SK-N-SH (cell line): ENCODE measurements around the gene NKD1. TPM values are rescaled to one million over a fixed set of nuclear protein-coding genes. Genes with fewer than 3 reads are reported as not detected.
A peak's percentile ranks its signal among the peaks of the same experiment; 100 is the strongest.

Experiments
- CTCF ChIA-PET: fragments of 300-600, 350-600 bp; formaldehyde crosslinking; extraction: SDS; loops from one replicate; lab custom pipeline; 2021; lab: Yijun Ruan, JAX
- POLR2A ChIA-PET: fragments of 350-600 bp; sonication (Branson Sonifier 250); formaldehyde crosslinking; extraction: SDS; loops from one replicate; lab custom pipeline; 2020; ENCODE audit warnings: antibody characterized with exemption, inconsistent platforms; lab: Yijun Ruan, JAX
- DNase-seq: peaks from one replicate; pipeline ENCODE4 v3.0.0; 2012
- H2AFZ ChIP-seq: fragments of 200-600 bp; sonication (generic); 2 replicates; pipeline ENCODE4 v1.8.1; 2016; ENCODE audit warnings: antibody characterized with exemption, mild to moderate bottlenecking, low read depth
- H3F3A ChIP-seq: fragments of 200-600 bp; sonication (generic); replicated peaks from 2 replicates; pipeline ENCODE3; 2016; ENCODE audit warnings: antibody characterized with exemption, mild to moderate bottlenecking; ENCODE audit not compliant: insufficient read depth
- H3K27ac ChIP-seq, 2 experiments: fragments of 200-500 bp in 1 of 2; fragments of 200-600 bp in 1 of 2; sonication (Bioruptor generic) in 1 of 2; sonication (generic), shearing (Covaris generic) in 1 of 2; 2 replicates each; pipeline versions ENCODE4 v1.5.1 to v1.6.1; 2014 to 2016; ENCODE audit warnings: low read depth in 2 of 2, inconsistent platforms in 1 of 2, low read length in 1 of 2, mild to moderate bottlenecking in 1 of 2, mixed read lengths in 1 of 2
- H3K27me3 ChIP-seq: fragments of 200-600 bp; sonication (generic), shearing (Covaris generic); 2 replicates; pipeline ENCODE4 v1.6.1; 2016; ENCODE audit warnings: mixed run types; ENCODE audit not compliant: insufficient read depth
- H3K36me3 ChIP-seq, 2 experiments: fragments of 200-500 bp in 1 of 2; fragments of 200-600 bp in 1 of 2; sonication (Bioruptor generic) in 1 of 2; sonication (generic) in 1 of 2; replicated peaks in 1 of 2; 2 replicates each; pipeline versions ENCODE3 to v1.5.1; 2014 to 2016; ENCODE audit warnings: low read length in 1 of 2, mild to moderate bottlenecking in 1 of 2; ENCODE audit not compliant: insufficient read depth in 2 of 2, control insufficient read depth in 1 of 2
- H3K4me1 ChIP-seq, 2 experiments: fragments of 200-500 bp in 1 of 2; fragments of 200-600 bp in 1 of 2; sonication (Bioruptor generic) in 1 of 2; sonication (generic), shearing (Covaris generic) in 1 of 2; 2 replicates each; pipeline versions ENCODE4 v1.5.1 to v1.6.1; 2014 to 2016; ENCODE audit warnings: low read depth in 1 of 2, low read length in 1 of 2, mixed run types in 1 of 2; ENCODE audit not compliant: insufficient read depth in 2 of 2, control insufficient read depth in 1 of 2
- H3K4me2 ChIP-seq: fragments of 200-600 bp; sonication (generic), shearing (Covaris generic); 2 replicates; pipeline ENCODE4 v1.6.1; 2017; ENCODE audit warnings: mixed run types
- H3K4me3 ChIP-seq, 2 experiments: fragments of 200-500 bp in 1 of 2; fragments of 200-600 bp in 1 of 2; sonication (Bioruptor generic) in 1 of 2; sonication (generic), shearing (Covaris generic) in 1 of 2; 2 replicates each; pipeline versions ENCODE4 v1.5.1 to v1.8.1; 2014 to 2016; ENCODE audit warnings: low read depth in 2 of 2, inconsistent platforms in 1 of 2, low read length in 1 of 2, mild to moderate bottlenecking in 1 of 2, mixed read lengths in 1 of 2, moderate library complexity in 1 of 2
- H3K79me2 ChIP-seq: fragments of 200-600 bp; sonication (generic); 2 replicates; pipeline ENCODE4 v1.8.1; 2017; ENCODE audit warnings: mild to moderate bottlenecking; ENCODE audit not compliant: insufficient read depth
- H3K9ac ChIP-seq: fragments of 200-600 bp; sonication (generic); 2 replicates; pipeline ENCODE4 v1.6.1; 2017; ENCODE audit warnings: mixed run types
- H3K9me2 ChIP-seq: fragments of 200-600 bp; sonication (generic); 2 replicates; pipeline ENCODE4 v1.6.1; 2017; ENCODE audit warnings: mixed run types
- H3K9me3 ChIP-seq: fragments of 200-600 bp; sonication (generic); 2 replicates; pipeline ENCODE4 v1.6.1; 2017; ENCODE audit warnings: mixed run types, mild to moderate bottlenecking, moderate library complexity
- H4K20me1 ChIP-seq: fragments of 200-600 bp; sonication (generic); 2 replicates; pipeline ENCODE4 v1.6.1; 2017; ENCODE audit warnings: mild to moderate bottlenecking, mixed run types; ENCODE audit not compliant: insufficient read depth
- CHD2 ChIP-seq: fragments of 150-350 bp; IDR thresholded peaks from 2 replicates; pipeline ENCODE4 v1.6.1; 2018; ENCODE audit warnings: low read length; ENCODE audit not compliant: partially characterized antibody
- FOSL2 ChIP-seq: IDR thresholded peaks from 2 replicates; pipeline ENCODE4 v1.4.0; 2012; ENCODE audit warnings: low read depth, mild to moderate bottlenecking, moderate library complexity, borderline replicate concordance
- GABPA ChIP-seq: IDR thresholded peaks from 2 replicates; pipeline ENCODE4 v1.4.0; 2012; ENCODE audit warnings: low read depth, mild to moderate bottlenecking
- IRF3 ChIP-seq: fragments of 150-350 bp; IDR thresholded peaks from 2 replicates; pipeline ENCODE4 v1.6.1; 2016; ENCODE audit warnings: mild to moderate bottlenecking, low read depth, low read length
- POLR2AphosphoS5 ChIP-seq: IDR thresholded peaks from 2 replicates; pipeline ENCODE4 v1.6.1; 2012; ENCODE audit warnings: low read depth, low read length
- RAD21 ChIP-seq: IDR thresholded peaks from 2 replicates; pipeline ENCODE4 v1.6.1; 2012; ENCODE audit warnings: mild to moderate bottlenecking, low read length
- RCOR1 ChIP-seq: fragments of 150-350 bp; IDR thresholded peaks from 2 replicates; pipeline ENCODE4 v1.6.1; 2017; ENCODE audit warnings: antibody characterized with exemption, low read length
- SMC3 ChIP-seq: IDR thresholded peaks from 2 replicates; pipeline ENCODE4 v1.6.1; 2012; ENCODE audit warnings: low read depth, low read length, improper control_type of control experiment
- USF1 ChIP-seq: IDR thresholded peaks from 2 replicates; pipeline ENCODE4 v1.4.0; 2012; ENCODE audit warnings: low read depth, borderline replicate concordance
- WGBS: methylation state at CpG from one replicate; pipeline ENCODE4 v1.1.6; 2017; ENCODE audit warnings: low lambda C conversion rate; 5-methylcytosine and 5-hydroxymethylcytosine counted together
- polyA plus RNA-seq, 3 experiments: library from polyadenylated mRNA; depleted of rRNA; stranded (reverse); fragments of >200 nt; gene quantifications; 2 replicates each; pipeline ENCODE4 v1.2.3, GENCODE V29; 2012
- TF ChIP-seq, protein P1 (sequence below): fragments of 200-600 bp; sonication (generic); IDR thresholded peaks from 2 replicates; pipeline ENCODE4 v1.6.1; 2017; ENCODE audit warnings: antibody characterized with exemption, mild to moderate bottlenecking, moderate library complexity

NKD1 gene
- polyA plus RNA-seq, 1 of the 3 experiments (the other 2 are of a cell fraction), result 0.02 TPM

DNA sequence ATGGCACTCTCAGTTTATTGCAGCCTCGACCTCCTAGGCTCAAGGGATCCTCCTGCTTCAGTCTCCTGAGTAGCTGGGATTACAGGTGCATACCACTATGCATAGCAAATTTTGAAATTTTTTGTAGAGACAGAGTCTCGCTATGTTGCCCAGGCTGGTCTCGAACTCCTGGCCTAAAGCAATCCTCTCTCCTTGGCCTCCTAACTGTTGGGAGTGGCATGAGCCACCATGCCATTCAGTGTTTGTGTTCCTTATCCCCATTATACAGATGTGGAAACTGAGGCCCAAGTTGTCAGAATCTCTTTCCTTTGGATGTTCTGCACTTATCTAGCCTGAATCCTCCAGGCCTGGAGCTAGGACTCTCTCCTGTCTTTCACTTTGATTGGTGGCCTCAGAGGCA, 40.8 kb upstream of the NKD1 start:
- Histone ChIP-seq H3K4me2 (no peak overlapping the region), H4K20me1 (no peaks in the 10 kb centered on the region), H3K79me2 (no peaks in the 10 kb centered on the region), H2AFZ (no peak overlapping the region), H3K9me2 (no peaks in the 10 kb centered on the region), H3K9ac (no peak overlapping the region), H3K27ac (no peak overlapping the region), H3K4me3 (no peak overlapping the region), H3K4me1 (peaks cover 0 to 8% of the 10 kb centered on the region in 2 experiments; a peak in 1 of 4 replicates), H3K36me3 (no peaks in the 10 kb centered on the region), H3K27me3 (no peaks in the 10 kb centered on the region), H3F3A (no peaks in the 10 kb centered on the region), H3K9me3 (no peaks in the 10 kb centered on the region)
- POLR2A ChIA-PET, result interaction anchor here (0.6 kb wide), 1 partner anchor 13 kb away, joined by 4 read pairs; no protein-coding TSS in a partner anchor
- no peak for DNase-seq
- CTCF ChIA-PET, result interaction anchor here (1.2 kb wide), 2 partner anchors 136 to 158 kb away, joined by 3 to 6 read pairs; no protein-coding TSS in a partner anchor
- 28% methylated on average over 3 of the region's 3 CpGs for WGBS
- TF ChIP-seq FOSL2, result no peak
- no peak for TF ChIP-seq IRF3
- no peak for TF ChIP-seq RCOR1
- no peak for TF ChIP-seq USF1
- no peak for TF ChIP-seq POLR2AphosphoS5
- TF ChIP-seq GABPA, result no peak

- ChIA-PET POLR2A (no interaction called here), CTCF (interaction anchor here (0.6 to 2.2 kb wide), 12 partner anchors 11 to 297 kb away, joined by 3 to 29 read pairs (median 3); no protein-coding TSS in a partner anchor)
- Histone ChIP-seq H3K27me3 (no peaks in the 10 kb centered on the region), H3K79me2 (no peaks in the 10 kb centered on the region), H3K9me3 (no peaks in the 10 kb centered on the region), H3K4me1 (peaks cover 0 to 5% of the 10 kb centered on the region in 2 experiments; a peak in 1 of 4 replicates), H2AFZ (no peak overlapping the region), H4K20me1 (no peaks in the 10 kb centered on the region), H3K36me3 (no peaks in the 10 kb centered on the region), H3K27ac (no peak overlapping the region), H3F3A (no peaks in the 10 kb centered on the region), H3K4me2 (no peak overlapping the region), H3K4me3 (peak overlapping the region in 1 of 2 experiments; percentile 9; a peak in 1 of 4 replicates), H3K9me2 (no peaks in the 10 kb centered on the region), H3K9ac (no peak overlapping the region)
- 40% methylated on average over 10 of the region's 10 CpGs for WGBS
- no peak for TF ChIP-seq FOSL2
- no peak for TF ChIP-seq CHD2
- TF ChIP-seq RAD21, result peak; percentile 70
- peak; percentile 69 for TF ChIP-seq SMC3
- TF ChIP-seq, protein P1, sequence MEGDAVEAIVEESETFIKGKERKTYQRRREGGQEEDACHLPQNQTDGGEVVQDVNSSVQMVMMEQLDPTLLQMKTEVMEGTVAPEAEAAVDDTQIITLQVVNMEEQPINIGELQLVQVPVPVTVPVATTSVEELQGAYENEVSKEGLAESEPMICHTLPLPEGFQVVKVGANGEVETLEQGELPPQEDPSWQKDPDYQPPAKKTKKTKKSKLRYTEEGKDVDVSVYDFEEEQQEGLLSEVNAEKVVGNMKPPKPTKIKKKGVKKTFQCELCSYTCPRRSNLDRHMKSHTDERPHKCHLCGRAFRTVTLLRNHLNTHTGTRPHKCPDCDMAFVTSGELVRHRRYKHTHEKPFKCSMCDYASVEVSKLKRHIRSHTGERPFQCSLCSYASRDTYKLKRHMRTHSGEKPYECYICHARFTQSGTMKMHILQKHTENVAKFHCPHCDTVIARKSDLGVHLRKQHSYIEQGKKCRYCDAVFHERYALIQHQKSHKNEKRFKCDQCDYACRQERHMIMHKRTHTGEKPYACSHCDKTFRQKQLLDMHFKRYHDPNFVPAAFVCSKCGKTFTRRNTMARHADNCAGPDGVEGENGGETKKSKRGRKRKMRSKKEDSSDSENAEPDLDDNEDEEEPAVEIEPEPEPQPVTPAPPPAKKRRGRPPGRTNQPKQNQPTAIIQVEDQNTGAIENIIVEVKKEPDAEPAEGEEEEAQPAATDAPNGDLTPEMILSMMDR, result peak; percentile 66
- DNase-seq, result peak; percentile 47
Measured at GRCh38 chr16:50509521-50510341, 38.5 kb upstream of the NKD1 start.
